KMS-11 (cell line): ENCODE measurements around the gene XRCC6.

Source experiments
- H2AFZ ChIP-seq: fragments of 200-600 bp; sonication (generic); 2 replicates; pipeline ENCODE4 v1.6.1; 2016; ENCODE audit warnings: antibody characterized with exemption, mixed run types, low read depth
- H3K27ac ChIP-seq: fragments of 200-600 bp; sonication (generic); 2 replicates; pipeline ENCODE4 v1.6.1; 2016; ENCODE audit warnings: mild to moderate bottlenecking, mixed run types
- H3K27me3 ChIP-seq: fragments of 200-600 bp; sonication (generic); 2 replicates; pipeline ENCODE4 v1.6.1; 2017; ENCODE audit warnings: mild to moderate bottlenecking, low read depth, mixed run types, moderate library complexity; ENCODE audit not compliant: insufficient read depth
- H3K36me3 ChIP-seq: fragments of 200-600 bp; sonication (generic); 2 replicates; pipeline ENCODE4 v1.6.1; 2017; ENCODE audit warnings: mild to moderate bottlenecking, mixed run types; ENCODE audit not compliant: insufficient read depth
- H3K4me1 ChIP-seq: fragments of 200-600 bp; sonication (generic); 2 replicates; pipeline ENCODE4 v1.6.1; 2016; ENCODE audit warnings: mild to moderate bottlenecking, low read depth, mixed run types; ENCODE audit not compliant: poor library complexity, severe bottlenecking
- H3K4me2 ChIP-seq: fragments of 200-600 bp; sonication (generic); 2 replicates; pipeline ENCODE4 v1.7.0; 2016; ENCODE audit warnings: mild to moderate bottlenecking, mixed run types
- H3K4me3 ChIP-seq: fragments of 200-600 bp; sonication (generic); IDR thresholded peaks from 2 replicates; pipeline ENCODE4 v1.6.1; 2017; ENCODE audit warnings: low read depth, low read length, mixed read lengths; ENCODE audit not compliant: insufficient read depth
- H3K79me2 ChIP-seq: fragments of 200-600 bp; sonication (generic); 2 replicates; pipeline ENCODE4 v1.6.1; 2016; ENCODE audit warnings: low read depth, mixed run types; ENCODE audit not compliant: insufficient read depth
- H3K9ac ChIP-seq: fragments of 200-600 bp; sonication (generic); 2 replicates; pipeline ENCODE4 v1.6.1; 2016; ENCODE audit warnings: mild to moderate bottlenecking, mixed run types
- H4K20me1 ChIP-seq: fragments of 200-600 bp; sonication (generic); 2 replicates; pipeline ENCODE4 v1.6.1; 2016; ENCODE audit warnings: mild to moderate bottlenecking, mixed run types; ENCODE audit not compliant: insufficient read depth
- CTCF ChIP-seq: fragments of 200-600 bp; sonication (generic); conservative IDR thresholded peaks from 2 replicates; pipeline ENCODE4 v1.6.1; 2017; ENCODE audit warnings: low read depth, mild to moderate bottlenecking, antibody characterized with exemption, low read length, moderate library complexity, mixed read lengths

XRCC6 gene

GRCh38 chr22:41638124-41638523, 17.0 kb downstream of the XRCC6 start:
- TF ChIP-seq CTCF, result no peak
- peaks cover 22% of the 10 kb centered on the region; the same call in 1 of the 2 replicates for H3K79me2 ChIP-seq
- no peaks in the 10 kb centered on the region for H3K4me1 ChIP-seq
- H4K20me1 ChIP-seq, result 0 out of 2 replicates have a peak, but pooled peaks cover 3% of the 10 kb centered on the region
- H2AFZ ChIP-seq, result no peak overlapping the region
- no peaks in the 10 kb centered on the region for H3K27me3 ChIP-seq
- no peak overlapping the region for H3K9ac ChIP-seq
- H3K4me2 ChIP-seq, result no peak overlapping the region
- no peak overlapping the region for H3K4me3 ChIP-seq
- H3K27ac ChIP-seq, result no peak overlapping the region
- H3K36me3 ChIP-seq, result peaks cover 25% of the 10 kb centered on the region; the same call in 1 of the 2 replicates

DNA sequence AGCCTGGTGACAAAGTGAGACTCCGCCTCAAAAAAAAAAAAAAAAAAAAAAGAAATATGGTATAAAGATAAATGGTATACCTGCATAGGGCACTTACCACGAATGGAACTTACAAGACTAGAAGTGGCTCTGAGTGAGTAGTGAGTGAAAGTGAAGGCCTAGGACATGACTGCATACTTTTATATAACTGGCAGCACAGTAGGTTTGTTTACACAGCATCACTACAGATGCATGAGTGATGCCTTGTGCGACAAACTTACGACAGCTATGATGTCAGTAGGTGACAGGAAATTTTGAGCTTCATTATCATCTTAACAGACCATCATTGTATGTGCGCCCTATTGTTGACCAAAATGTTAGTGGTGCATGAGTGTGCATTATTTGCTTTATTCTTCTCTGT, 17.7 kb downstream of the XRCC6 start:
- Histone ChIP-seq H2AFZ (no peak overlapping the region), H4K20me1 (0 out of 2 replicates have a peak, but pooled peaks cover 3% of the 10 kb centered on the region), H3K79me2 (peaks cover 22% of the 10 kb centered on the region; the same call in 1 of the 2 replicates), H3K4me3 (no peak overlapping the region), H3K27me3 (no peaks in the 10 kb centered on the region), H3K4me1 (no peaks in the 10 kb centered on the region), H3K9ac (no peak overlapping the region), H3K27ac (no peak overlapping the region), H3K36me3 (peaks cover 22% of the 10 kb centered on the region; the same call in 1 of the 2 replicates), H3K4me2 (no peak overlapping the region)
- TF ChIP-seq CTCF, result no peak

DNA sequence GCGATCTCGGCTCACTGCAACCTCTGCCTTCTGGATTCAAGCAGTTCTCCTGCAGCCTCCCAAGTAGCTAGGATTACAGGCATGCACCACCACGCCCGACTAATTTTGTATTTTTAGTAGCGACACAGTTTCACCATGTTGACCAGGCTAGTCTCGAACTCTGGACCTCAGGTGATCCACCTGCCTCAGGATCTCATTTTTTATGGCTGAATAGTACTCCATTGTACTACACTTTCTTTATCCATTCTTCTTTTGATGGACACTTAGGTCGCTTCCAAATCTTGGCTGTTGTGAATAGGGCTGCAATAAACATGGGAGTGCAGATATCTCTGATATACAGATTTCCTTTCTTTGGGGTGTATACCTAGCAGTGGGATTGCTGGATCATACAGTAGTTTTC, 20.8 kb downstream of the XRCC6 start:
- Histone ChIP-seq H3K36me3 (peaks cover 18% of the 10 kb centered on the region; the same call in 1 of the 2 replicates), H4K20me1 (no peaks in the 10 kb centered on the region), H3K27me3 (no peaks in the 10 kb centered on the region), H3K4me2 (no peak overlapping the region), H3K27ac (no peak overlapping the region), H3K4me1 (no peaks in the 10 kb centered on the region), H3K9ac (no peak overlapping the region), H3K4me3 (no peak overlapping the region), H3K79me2 (peaks cover 13% of the 10 kb centered on the region; the same call in 1 of the 2 replicates), H2AFZ (no peak overlapping the region)
- no peak for TF ChIP-seq CTCF

GRCh38 chr22:41642331-41643110, 21.4 kb downstream of the XRCC6 start:
- TF ChIP-seq CTCF, result no peak
- H3K27me3 ChIP-seq, result no peaks in the 10 kb centered on the region
- H3K4me1 ChIP-seq, result no peaks in the 10 kb centered on the region
- H4K20me1 ChIP-seq, result no peaks in the 10 kb centered on the region
- no peak overlapping the region for H3K9ac ChIP-seq
- peaks cover 13% of the 10 kb centered on the region; the same call in 1 of the 2 replicates for H3K79me2 ChIP-seq
- H3K36me3 ChIP-seq, result peaks cover 12% of the 10 kb centered on the region; the same call in 1 of the 2 replicates
- no peak overlapping the region for H3K4me3 ChIP-seq
- no peak overlapping the region for H3K4me2 ChIP-seq
- H2AFZ ChIP-seq, result no peak overlapping the region
- H3K27ac ChIP-seq, result no peak overlapping the region
